Measurements from ENCODE around the gene KYAT1. TPM values are rescaled to one million over a fixed set of nuclear protein-coding genes. Genes with fewer than 3 reads are reported as not detected.
"Not testable (repeated sequence)": the region's sequence is repeated elsewhere in the genome, so short reads cannot be mapped to it uniquely, and the experiment has no call there.

Gene KYAT1
- total RNA-seq, 1 donor from 2014 or later: 10.1 TPM

DNA sequence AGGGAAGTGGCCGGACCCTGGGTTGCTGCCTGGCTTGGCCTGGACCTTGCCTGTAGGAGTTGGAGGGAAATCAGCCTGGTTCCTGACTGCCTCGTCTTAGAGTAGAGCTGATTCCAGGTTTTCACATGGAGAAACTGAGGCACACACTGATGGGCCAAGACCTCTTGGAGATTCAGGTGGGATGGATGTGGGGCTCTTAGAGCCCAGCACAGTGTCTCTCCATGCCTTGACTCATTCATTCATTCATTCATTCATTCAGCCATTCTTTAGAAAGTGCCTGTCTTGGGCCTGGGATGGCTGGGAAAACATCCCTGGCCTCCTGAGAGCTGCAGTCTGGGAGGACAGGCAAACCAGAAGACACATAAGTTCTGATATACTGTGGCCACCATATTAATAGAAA lies 2.4 kb upstream of the KYAT1 start:
- TF ChIP-seq, protein P1, sequence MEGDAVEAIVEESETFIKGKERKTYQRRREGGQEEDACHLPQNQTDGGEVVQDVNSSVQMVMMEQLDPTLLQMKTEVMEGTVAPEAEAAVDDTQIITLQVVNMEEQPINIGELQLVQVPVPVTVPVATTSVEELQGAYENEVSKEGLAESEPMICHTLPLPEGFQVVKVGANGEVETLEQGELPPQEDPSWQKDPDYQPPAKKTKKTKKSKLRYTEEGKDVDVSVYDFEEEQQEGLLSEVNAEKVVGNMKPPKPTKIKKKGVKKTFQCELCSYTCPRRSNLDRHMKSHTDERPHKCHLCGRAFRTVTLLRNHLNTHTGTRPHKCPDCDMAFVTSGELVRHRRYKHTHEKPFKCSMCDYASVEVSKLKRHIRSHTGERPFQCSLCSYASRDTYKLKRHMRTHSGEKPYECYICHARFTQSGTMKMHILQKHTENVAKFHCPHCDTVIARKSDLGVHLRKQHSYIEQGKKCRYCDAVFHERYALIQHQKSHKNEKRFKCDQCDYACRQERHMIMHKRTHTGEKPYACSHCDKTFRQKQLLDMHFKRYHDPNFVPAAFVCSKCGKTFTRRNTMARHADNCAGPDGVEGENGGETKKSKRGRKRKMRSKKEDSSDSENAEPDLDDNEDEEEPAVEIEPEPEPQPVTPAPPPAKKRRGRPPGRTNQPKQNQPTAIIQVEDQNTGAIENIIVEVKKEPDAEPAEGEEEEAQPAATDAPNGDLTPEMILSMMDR (IDR thresholded peaks at IDR 0.05; ENCODE audit: insufficient read depth, low read depth, low read length): no peak
- no peak for TF ChIP-seq EZH2 (IDR thresholded peaks at IDR 0.05; ENCODE audit: insufficient read depth, low read length)
- H3K4me3 ChIP-seq (ENCODE audit: insufficient read depth, low read depth, low read length): no peak overlapping the region
- peaks cover 18% of the 10 kb centered on the region for H3K36me3 Mint-ChIP-seq (ENCODE audit: low read depth, unreplicated experiment)
- no peaks in the 10 kb centered on the region for H3K9me3 ChIP-seq (ENCODE audit: insufficient read depth, low read depth, low read length)
- peak overlapping the region; percentile 99 for H3K4me2 ChIP-seq (ENCODE audit: low read length)
- DNase-seq (ENCODE audit: low read depth) (no peak), FAIRE-seq (no peak)
- H3K27me3 ChIP-seq (ENCODE audit: insufficient read depth, low read length): no peaks in the 10 kb centered on the region
- no peak overlapping the region for H3K27ac Mint-ChIP-seq (ENCODE audit: unreplicated experiment)
- H3K27me3 Mint-ChIP-seq (ENCODE audit: low read depth, unreplicated experiment): no peaks in the 10 kb centered on the region
- peaks cover 80% of the 10 kb centered on the region for H3K79me2 ChIP-seq (ENCODE audit: insufficient read depth, low read length)
- peaks cover 25% of the 10 kb centered on the region for H3K4me1 Mint-ChIP-seq (ENCODE audit: low read depth, unreplicated experiment)
- peaks cover 11% of the 10 kb centered on the region for H3K36me3 ChIP-seq (ENCODE audit: insufficient read depth, low read length)
- H4K20me1 ChIP-seq (ENCODE audit: insufficient read depth, low read length): peaks cover 64% of the 10 kb centered on the region
- no peak overlapping the region for H2AFZ ChIP-seq (ENCODE audit: low read depth, low read length)
- no peak overlapping the region for H3K9ac ChIP-seq (ENCODE audit: low read length)
- H3K4me3 Mint-ChIP-seq (ENCODE audit: unreplicated experiment): peak overlapping the region; percentile 99
- no peak overlapping the region for H3K27ac ChIP-seq (ENCODE audit: low read depth, low read length)
- H3K4me1 ChIP-seq (ENCODE audit: insufficient read depth, low read length): peaks cover 45% of the 10 kb centered on the region
- no peaks in the 10 kb centered on the region for H3K9me3 Mint-ChIP-seq (ENCODE audit: unreplicated experiment)

DNA sequence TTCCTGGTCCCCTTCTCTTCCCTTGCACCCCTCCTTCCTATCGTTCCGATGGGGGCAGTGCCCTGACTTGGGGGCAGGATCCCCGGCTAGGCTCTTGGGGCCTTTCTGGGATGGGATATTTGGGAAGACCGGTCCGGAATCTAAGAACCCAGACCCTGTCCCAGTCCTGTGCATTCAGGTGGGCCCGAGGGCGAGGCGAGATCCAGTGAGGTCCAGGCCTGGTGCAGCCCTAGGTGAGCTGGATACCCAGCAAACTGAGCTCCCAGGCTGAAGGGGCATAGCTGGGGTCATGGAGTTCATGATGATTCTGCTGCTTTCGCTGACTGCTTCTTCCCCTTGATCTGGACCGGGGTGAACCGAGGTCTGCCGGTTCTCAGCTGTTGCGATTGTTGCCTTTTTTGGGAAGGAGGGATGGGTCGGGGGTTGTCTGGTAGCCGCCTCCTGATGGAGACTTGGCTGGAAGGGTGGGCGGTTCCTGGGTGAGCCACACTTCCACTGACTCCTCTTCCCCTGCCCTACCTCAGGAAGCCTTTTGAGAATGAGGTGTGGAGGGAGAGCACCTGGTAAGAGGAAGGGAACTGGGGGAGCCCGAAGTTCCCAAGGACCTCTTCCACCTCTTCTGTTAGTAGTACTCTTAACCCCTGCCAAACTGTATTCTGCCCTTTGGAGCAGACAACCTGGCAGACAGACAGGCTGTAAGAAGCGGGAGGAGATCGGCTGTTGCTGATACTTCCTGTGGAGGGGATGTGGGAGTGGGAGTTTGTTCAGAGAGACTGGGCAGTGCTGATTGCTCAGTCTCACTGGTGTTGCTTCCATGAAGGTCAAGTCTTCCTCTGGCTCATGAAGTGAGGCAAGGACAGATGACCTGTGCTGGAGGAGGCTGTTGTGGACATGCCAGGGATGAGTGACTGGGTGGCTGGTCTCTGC lies 1.2 kb upstream of the KYAT1 start:
- Histone ChIP-seq H3K9ac (ENCODE audit: low read length) (peak overlapping the region; percentile 97), H3K27ac (ENCODE audit: low read depth, low read length) (peak overlapping the region; percentile 81), H4K20me1 (ENCODE audit: insufficient read depth, low read length) (peaks cover 51% of the 10 kb centered on the region), H3K4me1 (ENCODE audit: insufficient read depth, low read length) (peaks cover 36% of the 10 kb centered on the region), H3K36me3 (ENCODE audit: insufficient read depth, low read length) (peaks cover 8% of the 10 kb centered on the region), H3K79me2 (ENCODE audit: insufficient read depth, low read length) (peaks cover 68% of the 10 kb centered on the region), H2AFZ (ENCODE audit: low read depth, low read length) (peak overlapping the region; percentile 53), H3K4me2 (ENCODE audit: low read length) (peak overlapping the region; percentile 99), H3K4me3 (ENCODE audit: insufficient read depth, low read depth, low read length) (peak overlapping the region; percentile 85), H3K27me3 (ENCODE audit: insufficient read depth, low read length) (no peaks in the 10 kb centered on the region), H3K9me3 (ENCODE audit: insufficient read depth, low read depth, low read length) (no peaks in the 10 kb centered on the region)
- Mint-ChIP-seq H3K9me3 (ENCODE audit: unreplicated experiment) (no peaks in the 10 kb centered on the region), H3K27ac (ENCODE audit: unreplicated experiment) (peak overlapping the region; percentile 94), H3K36me3 (ENCODE audit: low read depth, unreplicated experiment) (peaks cover 16% of the 10 kb centered on the region), H3K4me1 (ENCODE audit: low read depth, unreplicated experiment) (peaks cover 21% of the 10 kb centered on the region), H3K27me3 (ENCODE audit: low read depth, unreplicated experiment) (no peaks in the 10 kb centered on the region), H3K4me3 (ENCODE audit: unreplicated experiment) (peak overlapping the region; percentile 99)
- TF ChIP-seq EZH2 (IDR thresholded peaks at IDR 0.05; ENCODE audit: insufficient read depth, low read length): no peak
- TF ChIP-seq, protein P1 (IDR thresholded peaks at IDR 0.05; ENCODE audit: insufficient read depth, low read depth, low read length): no peak
- no peak for FAIRE-seq
- DNase-seq (ENCODE audit: low read depth): no peak

DNA sequence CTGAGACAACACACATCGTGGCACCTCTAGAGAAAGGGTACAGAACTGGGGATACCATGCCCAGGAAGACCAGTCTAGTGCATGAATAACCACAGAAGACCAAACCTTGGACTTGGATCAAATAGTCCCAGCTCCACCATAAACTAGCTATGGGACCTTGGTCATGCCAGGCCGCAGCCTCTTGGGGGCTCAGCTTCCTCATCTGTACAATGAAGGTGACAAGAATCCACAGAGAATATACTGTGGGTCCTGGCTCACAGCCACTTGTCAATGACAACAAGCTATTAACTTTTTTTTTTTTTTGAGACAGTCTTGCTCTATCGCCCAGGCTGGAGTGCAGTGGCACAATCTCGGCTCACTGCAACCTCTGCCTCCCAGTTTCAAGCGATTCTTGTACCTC lies 3.9 kb downstream of the KYAT1 start:
- H3K27ac ChIP-seq (ENCODE audit: low read depth, low read length): no peak overlapping the region
- H3K36me3 ChIP-seq (ENCODE audit: insufficient read depth, low read length): no peaks in the 10 kb centered on the region
- FAIRE-seq (no peak), DNase-seq (ENCODE audit: low read depth) (no peak)
- no peak overlapping the region for H3K4me3 ChIP-seq (ENCODE audit: insufficient read depth, low read depth, low read length)
- no peaks in the 10 kb centered on the region for H3K4me1 Mint-ChIP-seq (ENCODE audit: low read depth, unreplicated experiment)
- no peaks in the 10 kb centered on the region for H3K9me3 ChIP-seq (ENCODE audit: insufficient read depth, low read depth, low read length)
- TF ChIP-seq, protein P1 (IDR thresholded peaks at IDR 0.05; ENCODE audit: insufficient read depth, low read depth, low read length): no peak
- TF ChIP-seq EZH2 (IDR thresholded peaks at IDR 0.05; ENCODE audit: insufficient read depth, low read length): no peak
- peaks cover 10% of the 10 kb centered on the region for H4K20me1 ChIP-seq (ENCODE audit: insufficient read depth, low read length)
- H3K27me3 ChIP-seq (ENCODE audit: insufficient read depth, low read length): no peaks in the 10 kb centered on the region
- H3K79me2 ChIP-seq (ENCODE audit: insufficient read depth, low read length): peaks cover 33% of the 10 kb centered on the region
- H3K9me3 Mint-ChIP-seq (ENCODE audit: unreplicated experiment): no peaks in the 10 kb centered on the region
- no peak overlapping the region for H2AFZ ChIP-seq (ENCODE audit: low read depth, low read length)
- no peak overlapping the region for H3K27ac Mint-ChIP-seq (ENCODE audit: unreplicated experiment)
- H3K4me3 Mint-ChIP-seq (ENCODE audit: unreplicated experiment): no peak overlapping the region
- peaks cover 2% of the 10 kb centered on the region for H3K4me1 ChIP-seq (ENCODE audit: insufficient read depth, low read length)
- no peak overlapping the region for H3K9ac ChIP-seq (ENCODE audit: low read length)
- H3K36me3 Mint-ChIP-seq (ENCODE audit: low read depth, unreplicated experiment): peaks cover 6% of the 10 kb centered on the region
- no peaks in the 10 kb centered on the region for H3K27me3 Mint-ChIP-seq (ENCODE audit: low read depth, unreplicated experiment)
- H3K4me2 ChIP-seq (ENCODE audit: low read length): no peak overlapping the region

DNA sequence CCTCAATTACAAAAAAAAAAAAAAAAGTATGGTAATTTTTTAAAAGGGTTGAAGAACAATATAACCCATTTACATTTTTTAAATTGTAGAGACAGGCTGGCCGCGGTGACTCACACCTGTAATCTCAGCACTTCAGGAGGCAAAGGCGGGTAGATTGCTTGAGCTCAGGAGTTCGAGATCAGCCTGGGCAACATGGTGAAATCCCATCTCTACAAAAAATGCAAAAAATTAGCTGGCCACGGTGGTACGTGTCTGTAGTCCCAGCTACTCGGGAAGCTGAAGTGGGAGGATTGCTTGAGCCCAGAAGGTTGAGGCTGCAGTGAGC lies 10.8 kb downstream of the KYAT1 start:
- not testable (repeated sequence) for H3K9ac ChIP-seq (ENCODE audit: low read length); H3K4me2 ChIP-seq (ENCODE audit: low read length); H2AFZ ChIP-seq (ENCODE audit: low read depth, low read length); H3K9me3 Mint-ChIP-seq (ENCODE audit: unreplicated experiment); H3K36me3 ChIP-seq (ENCODE audit: insufficient read depth, low read length); H3K4me3 Mint-ChIP-seq (ENCODE audit: unreplicated experiment); H3K27me3 Mint-ChIP-seq (ENCODE audit: low read depth, unreplicated experiment); H3K4me3 ChIP-seq (ENCODE audit: insufficient read depth, low read depth, low read length); H3K36me3 Mint-ChIP-seq (ENCODE audit: low read depth, unreplicated experiment); DNase-seq (ENCODE audit: low read depth); H3K4me1 ChIP-seq (ENCODE audit: insufficient read depth, low read length); H3K27me3 ChIP-seq (ENCODE audit: insufficient read depth, low read length); FAIRE-seq; H3K79me2 ChIP-seq (ENCODE audit: insufficient read depth, low read length); H3K4me1 Mint-ChIP-seq (ENCODE audit: low read depth, unreplicated experiment); H3K9me3 ChIP-seq (ENCODE audit: insufficient read depth, low read depth, low read length); H4K20me1 ChIP-seq (ENCODE audit: insufficient read depth, low read length); H3K27ac Mint-ChIP-seq (ENCODE audit: unreplicated experiment); H3K27ac ChIP-seq (ENCODE audit: low read depth, low read length)
